PC-9 (cell line): ENCODE measurements around the gene EHD4.

ENCODE experiments used
- EZH2 ChIP-seq: fragments of 200-600 bp; sonication (generic); IDR thresholded peaks from 2 replicates; pipeline ENCODE4 v1.8.0; 2017; ENCODE audit warnings: antibody characterized with exemption, low read depth
- TF ChIP-seq, protein P1 (sequence below): fragments of 200-600 bp; sonication (generic); conservative IDR thresholded peaks from 2 replicates; pipeline ENCODE4 v1.6.1; 2017; ENCODE audit warnings: mixed run types, antibody characterized with exemption, mild to moderate bottlenecking, moderate library complexity

DNA sequence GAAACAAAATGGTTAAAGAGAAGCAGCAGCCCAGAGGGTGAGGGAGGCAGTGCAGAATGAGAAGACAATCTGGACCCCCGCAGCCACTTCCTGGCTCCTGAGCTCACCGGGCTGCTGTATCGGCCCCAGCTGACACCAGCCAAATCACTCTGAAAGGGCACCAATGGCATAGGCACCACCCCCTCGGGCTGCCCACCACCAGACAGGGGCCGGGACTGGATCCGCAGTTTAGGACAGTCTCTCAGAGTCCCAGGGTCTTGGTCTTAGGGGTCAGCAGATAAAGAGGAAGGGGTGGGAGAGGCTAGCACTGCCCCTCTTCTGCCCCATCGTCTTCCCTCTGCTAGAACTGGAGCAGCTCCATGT, 17.9 kb upstream of the EHD4 start:
- TF ChIP-seq, protein P1, sequence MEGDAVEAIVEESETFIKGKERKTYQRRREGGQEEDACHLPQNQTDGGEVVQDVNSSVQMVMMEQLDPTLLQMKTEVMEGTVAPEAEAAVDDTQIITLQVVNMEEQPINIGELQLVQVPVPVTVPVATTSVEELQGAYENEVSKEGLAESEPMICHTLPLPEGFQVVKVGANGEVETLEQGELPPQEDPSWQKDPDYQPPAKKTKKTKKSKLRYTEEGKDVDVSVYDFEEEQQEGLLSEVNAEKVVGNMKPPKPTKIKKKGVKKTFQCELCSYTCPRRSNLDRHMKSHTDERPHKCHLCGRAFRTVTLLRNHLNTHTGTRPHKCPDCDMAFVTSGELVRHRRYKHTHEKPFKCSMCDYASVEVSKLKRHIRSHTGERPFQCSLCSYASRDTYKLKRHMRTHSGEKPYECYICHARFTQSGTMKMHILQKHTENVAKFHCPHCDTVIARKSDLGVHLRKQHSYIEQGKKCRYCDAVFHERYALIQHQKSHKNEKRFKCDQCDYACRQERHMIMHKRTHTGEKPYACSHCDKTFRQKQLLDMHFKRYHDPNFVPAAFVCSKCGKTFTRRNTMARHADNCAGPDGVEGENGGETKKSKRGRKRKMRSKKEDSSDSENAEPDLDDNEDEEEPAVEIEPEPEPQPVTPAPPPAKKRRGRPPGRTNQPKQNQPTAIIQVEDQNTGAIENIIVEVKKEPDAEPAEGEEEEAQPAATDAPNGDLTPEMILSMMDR = no peak
- no peak for TF ChIP-seq EZH2
